NCI-H2196 treated with DMSO at 0.1 percent for 48 hours (cell line): Measurements from ENCODE around the gene SMIM30.
"Not testable (repeated sequence)": the region's sequence is repeated elsewhere in the genome, so short reads cannot be mapped to it uniquely, and the experiment has no call there.

Source experiments
- DNase-seq: peaks from one replicate; lab custom pipeline; 2025; ENCODE audit not compliant: unreplicated experiment; lab: John Stamatoyannopoulos, UW

The SMIM30 gene, protein sequence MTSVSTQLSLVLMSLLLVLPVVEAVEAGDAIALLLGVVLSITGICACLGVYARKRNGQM

DNA sequence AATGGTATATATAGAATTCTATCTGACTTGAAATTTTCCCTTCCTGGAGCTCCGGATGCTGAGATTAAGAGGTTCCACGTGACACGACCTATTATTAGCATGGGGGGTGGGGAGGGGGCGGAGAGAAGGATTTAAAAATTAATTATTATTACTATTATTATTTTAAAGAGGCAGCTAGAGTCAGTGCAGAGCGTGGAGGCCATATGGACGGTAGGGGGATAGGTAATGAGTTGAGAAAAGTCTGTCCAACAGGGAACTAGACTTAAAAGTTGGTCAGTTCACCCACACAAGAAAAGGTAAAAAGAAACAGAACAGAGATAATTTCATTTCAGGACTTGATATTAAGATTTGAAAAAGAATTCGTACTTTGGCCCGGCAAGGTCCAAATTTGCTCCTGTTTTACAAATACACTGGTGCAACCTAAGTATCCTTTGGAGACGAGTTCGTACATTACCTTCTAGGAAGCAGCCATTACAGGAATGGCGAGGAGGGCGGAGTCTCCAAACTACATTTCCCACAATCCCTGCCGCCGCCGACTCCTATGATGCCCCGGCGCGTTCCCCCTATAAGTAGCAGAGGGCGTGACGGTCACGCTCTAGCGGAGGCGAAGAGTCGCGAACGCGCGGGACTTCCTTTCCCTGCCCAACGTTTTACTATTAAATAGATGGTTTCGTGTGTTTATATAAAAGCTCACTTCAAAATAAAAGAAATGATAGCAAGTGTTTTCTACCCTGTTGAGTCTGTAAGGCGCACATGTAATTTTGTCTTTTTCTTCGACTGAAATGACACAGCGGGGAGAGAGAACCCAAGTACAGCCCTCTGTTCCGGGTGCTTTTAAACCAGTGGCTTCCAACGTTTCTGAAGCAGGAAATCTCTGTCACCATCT lies at the start of gene SMIM30:
Gene SMIM30, minus strand, starts transcription at position 481 of the 886 bp plus-strand sequence. CDS start 976 bp downstream, outside the sequence.
- peak; percentile 91 for DNase-seq

DNA sequence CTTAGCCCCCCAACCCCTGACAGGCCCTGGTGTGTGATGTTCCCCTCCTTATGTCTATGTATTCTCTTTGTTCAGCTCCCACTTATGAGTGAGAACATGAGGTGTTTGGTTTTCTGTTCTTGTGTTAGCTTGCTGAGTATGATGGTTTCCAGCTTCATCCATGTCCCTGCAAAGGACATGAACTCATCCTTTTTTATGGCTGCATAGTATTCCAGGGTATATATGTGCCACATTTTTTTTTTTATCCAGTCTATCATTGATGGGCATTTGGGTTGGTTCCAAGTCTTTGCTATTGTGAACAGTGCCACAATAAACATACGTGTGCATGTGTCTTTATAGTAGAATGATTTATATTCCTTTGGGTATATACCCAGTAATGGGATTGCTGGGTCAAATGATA lies 47.8 kb upstream of the SMIM30 start:
- not testable (repeated sequence) for DNase-seq

DNA sequence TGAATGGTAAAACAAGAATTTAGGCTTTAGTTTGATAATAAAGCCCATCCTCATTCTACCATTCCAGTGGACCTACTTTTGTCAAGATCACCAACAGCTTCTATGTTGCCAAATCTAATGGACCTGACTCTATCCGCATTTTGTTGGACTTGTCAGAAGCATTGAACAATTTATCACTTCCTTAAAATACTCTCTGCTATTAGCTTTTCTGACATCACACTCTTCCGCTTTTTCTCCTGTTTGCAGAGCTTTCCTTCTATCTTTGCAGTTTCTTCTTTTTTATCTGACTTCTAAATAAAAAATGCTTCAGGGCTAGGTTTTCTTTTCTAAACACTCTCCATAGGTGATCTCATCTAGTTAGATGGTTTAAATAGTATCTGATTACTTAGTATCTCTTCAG lies 42.7 kb upstream of the SMIM30 start:
- no peak for DNase-seq

DNA sequence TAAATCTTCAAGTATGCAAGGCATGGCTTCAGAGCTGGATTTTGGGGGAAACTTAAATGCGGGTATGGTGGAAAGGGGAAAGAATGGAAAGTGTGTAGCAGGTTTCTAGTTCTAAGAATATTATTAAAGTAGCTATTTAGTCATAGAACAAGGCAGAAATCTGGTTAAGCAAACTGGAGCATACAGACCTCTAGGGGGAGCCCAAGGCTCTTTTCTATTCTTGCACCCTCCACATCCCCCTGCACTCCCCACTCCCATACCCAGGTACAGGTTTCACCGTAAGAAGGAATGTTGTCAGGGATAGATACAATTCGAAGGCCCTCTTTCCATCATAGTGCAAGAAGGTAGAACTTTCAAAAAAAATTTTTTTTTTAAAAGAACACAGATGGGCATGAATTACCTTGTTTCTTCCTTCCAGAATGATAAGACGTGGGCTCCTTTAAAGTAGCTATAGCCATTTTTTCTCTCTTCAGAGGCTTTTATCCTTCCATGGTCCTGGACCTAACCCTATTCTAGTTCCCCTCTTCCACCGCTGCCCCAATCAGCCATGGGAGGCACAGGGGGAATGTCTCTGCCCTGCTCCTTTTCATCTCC lies 41.5 kb upstream of the SMIM30 start:
- no peak for DNase-seq

DNA sequence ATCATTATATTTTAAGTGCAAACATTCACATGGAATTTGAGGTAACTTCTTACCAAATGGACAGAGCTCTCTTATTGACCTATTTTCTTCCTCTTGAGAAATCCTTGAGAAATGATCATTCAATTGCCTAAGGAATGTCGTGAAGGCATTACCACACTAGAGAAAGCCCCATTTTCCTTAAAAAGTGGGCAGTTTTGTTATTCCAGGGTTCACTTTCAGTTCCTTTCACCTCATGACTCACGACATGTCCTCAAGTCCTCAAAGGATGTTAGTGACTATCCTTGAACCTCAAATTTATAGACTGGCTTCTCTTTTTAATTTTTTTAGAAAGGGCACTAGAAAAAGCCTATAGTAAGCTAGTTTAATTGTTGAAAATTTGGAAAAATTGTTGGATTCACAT lies 40.4 kb upstream of the SMIM30 start:
- DNase-seq, result no peak

DNA sequence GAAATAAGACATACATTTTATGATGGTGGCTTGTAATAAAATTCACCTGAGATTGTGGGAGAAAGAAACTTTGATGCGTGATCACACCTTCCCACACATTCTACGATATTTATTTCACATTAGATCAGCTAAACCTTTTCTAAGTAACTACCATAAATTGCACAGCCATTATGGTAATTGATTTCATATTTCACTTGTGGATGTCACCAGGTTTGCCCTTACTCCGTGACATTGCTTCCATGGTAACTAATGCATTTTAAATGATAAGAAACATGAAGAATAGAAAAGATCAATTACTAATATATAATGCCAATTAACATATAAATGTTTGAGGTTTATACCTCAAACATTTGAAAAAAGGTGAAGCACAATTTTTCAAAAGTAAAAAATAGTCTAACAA lies 35.8 kb upstream of the SMIM30 start:
- no peak for DNase-seq

DNA sequence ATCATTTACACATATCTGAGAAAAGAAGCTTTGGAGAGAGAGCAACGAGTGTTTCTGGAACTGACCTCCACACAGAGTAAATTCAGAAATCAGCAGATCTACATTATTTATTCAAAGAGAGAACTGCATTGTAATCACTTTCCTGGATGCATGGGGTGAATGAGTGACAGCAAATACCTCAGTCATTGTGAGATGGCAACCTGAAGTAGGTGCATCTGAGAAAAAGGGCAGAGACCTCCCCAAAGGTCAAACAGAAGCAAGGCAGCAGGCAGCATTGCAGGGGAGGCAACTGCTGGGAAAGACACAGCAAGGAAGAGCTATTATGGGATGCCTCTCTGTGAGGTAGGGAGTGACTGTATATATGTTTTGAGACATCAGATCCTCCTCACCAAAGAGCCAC lies 26.5 kb upstream of the SMIM30 start:
- DNase-seq, result no peak

DNA sequence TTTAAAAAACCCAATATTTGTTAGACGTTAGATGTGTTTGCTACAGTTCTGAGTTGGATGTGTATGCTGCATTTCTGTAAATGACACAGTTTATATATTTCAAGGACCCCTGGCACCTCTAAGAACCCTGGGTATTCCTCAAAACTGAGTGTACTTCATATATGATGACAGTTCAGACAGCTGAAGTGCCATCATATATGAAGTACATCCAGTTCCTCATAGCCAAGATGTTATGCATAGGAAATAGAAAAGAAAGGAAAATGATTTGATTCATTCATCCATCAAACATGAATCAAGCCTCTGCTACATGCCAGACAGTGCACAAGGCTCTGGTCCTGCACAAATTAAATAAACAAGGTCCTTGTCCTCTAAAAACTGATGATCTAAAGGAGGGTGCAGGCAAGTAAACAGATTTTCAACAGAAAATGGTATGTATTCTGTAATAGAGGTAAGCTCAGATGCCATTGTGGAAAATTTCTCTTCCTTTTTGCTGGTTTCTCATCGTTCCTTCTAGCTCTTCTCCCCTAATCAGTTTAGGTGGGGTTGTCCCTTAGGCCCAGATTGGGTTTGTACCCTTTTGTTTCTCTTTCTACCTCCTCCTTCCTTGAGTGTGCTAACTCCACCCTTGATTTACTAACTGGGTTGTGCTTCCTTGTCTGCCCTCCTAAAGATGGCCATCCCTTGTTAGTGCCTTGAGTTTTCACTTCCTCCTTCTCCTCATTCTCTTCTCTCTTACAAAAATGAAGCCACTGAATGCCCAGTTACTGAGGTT lies 25.3 kb upstream of the SMIM30 start:
- no peak for DNase-seq

DNA sequence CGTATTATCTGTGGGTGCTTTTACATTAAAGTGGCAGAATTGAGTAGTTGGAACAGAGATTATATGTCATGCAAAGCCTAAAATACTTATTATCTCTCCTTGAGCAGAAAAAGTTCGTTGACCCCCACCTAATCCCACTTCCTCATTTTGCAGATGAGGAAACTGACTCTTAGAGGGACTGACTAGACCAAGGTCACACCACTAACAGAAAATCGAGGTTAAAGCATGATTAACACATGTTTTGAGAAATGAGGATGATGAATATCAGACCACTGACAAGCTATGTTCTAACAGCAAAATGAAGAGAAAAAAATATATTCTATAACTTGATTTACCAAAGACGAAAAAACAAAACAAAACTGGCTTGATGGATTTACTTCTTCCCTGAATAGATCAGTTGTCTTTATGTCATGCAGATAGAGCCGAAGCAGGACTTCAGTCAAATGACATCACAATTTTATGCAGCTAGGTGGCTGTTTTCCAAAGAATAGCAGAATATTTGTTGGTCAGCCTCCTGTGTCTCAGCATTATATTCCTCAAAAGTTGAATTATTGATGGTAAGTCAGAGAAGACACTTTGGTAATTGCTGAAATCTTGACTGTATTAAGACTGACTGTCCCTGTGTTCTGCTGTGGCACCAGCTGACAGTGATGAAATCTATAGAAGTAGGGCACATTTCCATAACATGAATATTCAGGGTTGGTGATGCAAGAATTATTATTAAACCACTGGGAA lies 24.2 kb upstream of the SMIM30 start:
- DNase-seq, result no peak

DNA sequence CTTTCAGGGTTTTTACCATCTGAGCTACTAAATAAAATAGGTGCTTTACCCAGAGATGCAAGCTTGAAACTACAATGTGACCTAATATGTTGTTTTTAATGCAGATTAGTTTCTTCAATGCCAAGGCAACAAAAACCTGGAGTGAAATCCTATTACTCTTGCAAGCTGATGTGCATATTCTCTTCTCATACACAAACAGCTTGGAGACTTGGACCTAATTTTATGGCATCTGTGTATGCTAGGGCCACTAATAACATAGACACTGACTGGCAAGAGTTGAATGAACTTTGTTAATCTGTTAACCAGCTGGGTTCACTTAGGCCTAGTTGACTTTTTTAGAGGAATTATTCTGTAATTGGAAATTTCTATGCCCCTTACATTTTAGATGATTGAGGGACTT lies 23.4 kb upstream of the SMIM30 start:
- DNase-seq, result no peak

DNA sequence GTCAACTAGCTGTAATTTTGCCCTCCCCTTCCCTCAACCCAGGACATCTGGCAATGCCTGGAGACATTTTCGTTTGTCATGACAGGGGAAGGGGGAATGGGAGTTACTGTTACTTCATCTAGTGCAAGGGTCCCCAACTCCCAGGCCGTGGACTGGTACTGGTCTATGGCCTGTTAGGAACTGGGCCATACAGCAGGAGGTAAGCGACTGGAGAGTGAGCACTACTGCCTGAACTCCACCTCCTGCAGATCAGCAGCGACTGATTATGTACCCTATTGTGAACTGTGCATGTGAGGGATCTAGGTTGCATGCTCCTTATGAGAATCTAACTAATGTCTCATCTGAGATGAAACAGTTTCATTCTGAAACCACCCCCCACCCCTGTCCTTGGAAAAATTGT lies 22.6 kb upstream of the SMIM30 start:
- DNase-seq, result no peak

DNA sequence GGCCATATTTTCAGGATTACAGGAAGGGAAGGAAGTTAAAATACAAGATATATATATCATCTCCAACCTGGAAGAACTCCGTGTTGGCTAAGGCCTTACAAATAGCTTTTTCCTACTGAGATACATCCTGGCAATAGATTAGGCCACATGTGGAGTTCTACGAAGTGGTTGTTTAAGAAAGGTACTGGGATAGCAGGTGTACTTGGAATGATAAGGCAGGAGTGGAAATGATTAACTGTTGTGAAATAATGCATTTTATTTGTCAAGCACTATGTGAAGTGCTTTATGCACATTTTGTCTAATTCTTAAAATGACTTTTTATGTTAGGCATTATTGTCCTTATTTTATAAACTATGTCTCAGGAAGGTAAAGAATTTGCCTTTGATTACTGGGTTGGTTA lies 18.9 kb upstream of the SMIM30 start:
- DNase-seq, result no peak

DNA sequence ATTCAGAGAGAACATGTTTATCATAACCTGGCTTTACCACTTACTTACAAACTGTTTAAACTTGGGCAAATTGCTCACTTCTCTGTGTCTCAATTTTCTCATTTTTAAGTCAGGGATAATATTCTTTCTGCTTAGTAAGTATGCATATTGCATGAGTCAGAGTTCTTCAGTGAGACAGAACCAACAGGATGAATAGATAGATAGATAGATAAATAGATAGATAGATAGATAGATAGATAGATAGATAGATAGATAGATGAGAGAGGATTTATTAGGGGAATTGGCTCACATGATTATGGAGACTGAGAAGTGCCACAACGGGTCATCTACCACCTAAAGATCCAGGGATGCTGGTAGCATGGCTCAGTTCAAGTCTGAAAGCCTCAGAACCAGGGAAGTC lies 15.7 kb upstream of the SMIM30 start:
- no peak for DNase-seq

DNA sequence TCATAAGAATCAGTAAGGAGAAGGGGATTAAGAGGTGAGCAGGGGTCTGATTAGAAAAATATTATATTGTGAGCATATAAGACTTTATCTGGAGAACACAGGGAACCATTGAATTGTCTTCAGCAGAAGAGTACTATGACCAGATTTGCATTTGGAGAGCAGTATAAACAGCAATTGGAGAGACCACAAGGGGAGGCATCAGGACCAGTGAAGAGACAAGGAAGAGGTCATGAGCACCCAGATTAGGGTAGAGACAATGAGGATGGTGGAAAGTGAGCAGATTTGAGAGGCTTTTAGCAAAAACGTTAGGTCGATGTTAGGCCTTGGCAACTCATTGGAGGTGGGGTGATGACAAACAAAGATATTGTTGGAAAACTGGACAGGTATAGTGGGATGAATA lies 13.0 kb upstream of the SMIM30 start:
- DNase-seq, result no peak

DNA sequence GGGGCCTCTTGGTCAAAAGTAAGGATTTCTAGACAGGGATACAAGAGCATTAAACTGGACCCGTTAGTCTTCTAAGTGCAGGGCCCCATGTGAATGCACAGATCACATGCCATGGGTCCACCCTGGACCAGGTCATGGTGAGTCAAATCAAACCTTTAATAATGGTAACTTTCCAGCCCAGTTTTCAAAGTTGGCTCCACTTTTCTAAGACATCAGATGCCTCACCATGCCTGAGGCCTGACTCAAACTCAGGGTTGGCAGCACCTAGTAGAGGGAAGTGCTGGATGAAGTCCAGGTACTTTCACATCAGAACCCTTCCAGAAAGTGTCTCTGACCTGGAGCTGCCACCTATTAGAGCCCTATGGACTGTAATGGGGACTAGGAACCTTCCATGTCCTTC lies 9.7 kb upstream of the SMIM30 start:
- DNase-seq, result no peak

DNA sequence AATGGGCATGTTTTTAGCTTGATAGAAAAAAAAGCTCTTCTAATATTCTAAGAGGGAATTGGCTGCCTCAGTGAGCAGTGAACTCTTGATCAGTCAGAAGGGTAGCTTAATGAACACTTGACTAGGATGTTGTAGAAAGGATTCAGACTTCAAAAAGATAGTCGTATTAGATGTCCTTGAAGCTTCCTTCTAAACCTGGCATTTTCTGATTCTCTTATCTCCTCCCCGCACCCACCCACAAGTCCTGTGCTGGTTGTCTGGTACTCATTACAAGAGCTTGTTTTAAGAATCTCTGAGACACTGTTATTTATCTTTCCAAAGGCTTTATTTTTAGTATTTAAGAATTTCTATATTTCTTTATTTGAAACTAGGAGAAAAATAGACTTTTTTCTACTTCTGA lies 7.4 kb upstream of the SMIM30 start:
- DNase-seq, result no peak

DNA sequence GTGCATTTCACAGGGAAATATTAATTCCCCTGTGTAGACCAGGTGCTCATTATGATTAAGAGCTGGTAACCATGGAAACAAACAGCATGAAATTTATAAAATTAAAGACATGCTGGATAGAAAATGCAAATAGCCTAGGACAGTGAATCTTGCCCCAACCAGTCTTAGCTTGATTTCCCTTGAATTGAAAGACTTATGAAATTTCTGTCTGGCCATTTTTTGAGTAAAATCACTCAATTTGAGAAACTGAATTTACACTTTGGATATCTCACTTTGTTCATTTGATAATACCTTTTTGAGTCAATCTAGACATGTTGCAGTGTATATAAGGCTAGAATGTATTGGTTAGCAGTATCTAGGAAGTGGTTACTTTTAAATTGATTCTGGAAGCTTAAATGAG lies 4.4 kb upstream of the SMIM30 start:
- no peak for DNase-seq

DNA sequence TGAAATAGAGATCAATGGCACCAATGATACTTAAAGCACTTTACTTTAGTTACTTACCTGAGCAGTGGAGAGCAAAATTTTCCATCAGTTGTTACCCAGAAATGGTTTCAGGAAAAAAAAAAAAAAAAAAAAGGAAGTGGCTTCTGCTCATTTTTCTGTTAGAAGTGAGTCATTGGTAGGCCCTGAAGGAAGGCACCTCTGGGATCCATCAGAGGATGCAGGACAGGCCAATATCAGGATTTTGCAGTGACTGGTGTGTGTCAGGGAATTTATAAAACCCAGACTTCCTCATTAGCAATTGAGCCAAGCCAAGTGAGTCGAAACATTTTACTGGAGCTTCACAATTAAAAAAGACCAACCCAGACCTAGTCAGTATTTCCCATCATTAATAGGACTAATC lies 2.3 kb upstream of the SMIM30 start:
- DNase-seq, result no peak

DNA sequence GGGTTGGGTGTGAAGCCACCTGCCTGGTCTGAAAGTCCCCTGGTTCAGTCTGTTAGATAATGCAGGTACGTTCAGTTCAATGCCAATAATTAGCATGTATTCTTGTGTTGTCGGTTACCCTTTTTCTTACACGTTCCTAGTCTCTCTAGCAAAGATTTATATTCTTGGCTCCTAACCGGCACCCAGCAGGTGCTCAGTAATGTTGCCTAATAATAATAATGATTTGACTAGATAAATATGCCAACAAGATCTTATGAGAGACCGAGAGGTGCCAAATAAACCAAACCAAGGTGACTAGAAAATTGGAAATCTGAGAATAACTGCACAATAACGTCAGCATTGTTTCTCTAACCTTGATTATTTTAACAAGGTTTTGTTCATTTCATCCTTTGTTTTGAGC lies 1.1 kb upstream of the SMIM30 start:
- no peak for DNase-seq

DNA sequence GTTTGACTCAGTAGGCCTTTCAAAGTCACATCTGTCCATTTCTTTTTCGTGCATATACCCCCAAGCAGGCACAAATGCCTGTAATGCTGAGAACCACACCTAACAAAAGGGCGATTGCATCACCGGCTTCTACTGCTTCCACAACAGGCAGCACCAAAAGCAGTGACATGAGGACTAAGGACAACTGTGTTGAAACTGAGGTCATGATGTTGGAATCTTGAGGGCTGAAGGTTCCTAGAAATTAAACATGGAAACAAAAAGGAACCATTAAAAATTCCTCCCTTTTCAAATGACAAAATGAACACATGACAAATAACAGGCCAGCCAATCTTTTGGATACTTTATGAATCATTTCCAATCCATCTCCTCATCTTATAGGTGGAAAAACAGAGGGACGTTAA lies 980 bp downstream of the SMIM30 start:
- not testable (repeated sequence) for DNase-seq

DNA sequence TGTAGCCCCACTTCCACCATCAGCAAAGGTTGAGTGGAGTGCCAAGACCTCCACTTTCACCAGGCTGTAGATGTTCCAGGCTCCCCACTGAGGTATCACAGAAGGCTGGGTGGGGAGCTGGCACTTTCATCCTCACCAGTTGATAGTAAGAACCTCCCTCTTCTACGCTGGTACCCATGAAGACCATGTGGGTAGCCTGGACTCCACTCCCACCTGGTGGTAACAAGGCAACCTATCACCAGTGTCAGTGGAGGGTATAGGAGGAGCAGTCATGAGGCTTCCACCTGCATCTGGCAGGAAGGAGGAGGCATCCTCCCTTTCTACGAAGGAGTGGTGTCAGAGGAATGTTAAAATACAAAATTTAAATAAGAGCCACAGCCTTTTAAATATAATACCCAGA lies 4.4 kb downstream of the SMIM30 start:
- DNase-seq, result no peak
